ENCODE measurements around the gene AKR1C2.
"Not testable (repeated sequence)": the region's sequence is repeated elsewhere in the genome, so short reads cannot be mapped to it uniquely, and the experiment has no call there.

GRCh38 chr10:5052951-5053500 lies 49.4 kb upstream of the AKR1C2 start:
- not testable (repeated sequence) for TF ChIP-seq POLR2A, CTCF (IDR thresholded peaks at IDR 0.05)
